Transverse colon (tissue), 4 donors: ENCODE results near the gene RNPS1. TPM values are rescaled to one million over a fixed set of nuclear protein-coding genes. Genes with fewer than 3 reads are reported as not detected.
A peak's percentile ranks its signal among the peaks of the same experiment; 100 is the strongest.

ENCODE experiments used
- DNase-seq: peaks from one replicate; pipeline ENCODE4 v3.0.0-alpha.2; 2019
- H3K27ac ChIP-seq, 4 donors: fragments of 200-600 bp; sonication (generic); 2 replicates each; pipeline ENCODE4 v1.5.1; 2016 to 2018; ENCODE audit warnings: inconsistent platforms in 4 of 4
- H3K27me3 ChIP-seq: fragments of 200-600 bp; sonication (generic); 2 replicates; pipeline ENCODE4 v1.5.1; 2017; ENCODE audit warnings: inconsistent platforms
- H3K36me3 ChIP-seq, 4 donors: fragments of 200-600 bp; sonication (generic); 2 replicates each; pipeline ENCODE4 v1.5.1; 2017 to 2019; ENCODE audit warnings: inconsistent platforms in 4 of 4
- H3K4me1 ChIP-seq, 4 donors: fragments of 200-600 bp; sonication (generic); 2 replicates each; pipeline ENCODE4 v1.5.1; 2017 to 2020; ENCODE audit warnings: inconsistent platforms in 4 of 4
- H3K4me3 ChIP-seq, 4 donors: fragments of 200-600 bp; sonication (generic); 1 replicate in 1 of 4; 2 replicates in 3 of 4; pipeline versions ENCODE4 v1.5.1 to v1.6.1; 2017 to 2019; ENCODE audit warnings: inconsistent platforms in 4 of 4
- H3K9me3 ChIP-seq, 2 donors: fragments of 200-600 bp; sonication (generic); 2 replicates each; pipeline ENCODE4 v1.5.1; 2017 to 2019; ENCODE audit warnings: inconsistent platforms in 2 of 2
- EP300 ChIP-seq: sonication (generic); formaldehyde crosslinking; IDR thresholded peaks from one replicate; pipeline ENCODE4 v1.6.1; 2017; ENCODE audit warnings: antibody characterized with exemption, low read depth
- POLR2A ChIP-seq: fragments of 450-650 bp; IDR thresholded peaks from one replicate; pipeline ENCODE4 v1.6.1; 2016; ENCODE audit warnings: antibody characterized with exemption, mild to moderate bottlenecking, moderate library complexity
- POLR2AphosphoS5 ChIP-seq, 3 donors: sonication (generic); formaldehyde crosslinking; IDR thresholded peaks; one replicate each; pipeline ENCODE4 v1.6.1; 2016; ENCODE audit warnings: antibody characterized with exemption in 3 of 3
- WGBS, 2 donors: methylation state at CpG; one replicate each; pipeline ENCODE4 v1.1.5; 2018; ENCODE audit warnings: low coverage in 1 of 2; 5-methylcytosine and 5-hydroxymethylcytosine counted together
- in situ Hi-C, 4 donors: fragments of 200-750 bp; cut with MboI; loops; one replicate each; pipeline versions ENCODE4 v1.15.0 to v1.15.1; 2017; ENCODE audit warnings: low sequenced_read_pairs in 3 of 4, low pct_ligation_motif_present in 1 of 4, low pct_unique_long_range_greater_than_20kb in 1 of 4
- intact Hi-C: fragments of 100-400 bp; cut with DNase I; formaldehyde crosslinking; loops from one replicate; pipeline ENCODE4 v1.15.1; 2023; ENCODE audit warnings: low total_unique reads
- total RNA-seq, 4 donors: library from RNA; depleted of rRNA; stranded (reverse); fragments of >200 nt; gene quantifications; one replicate each; pipeline ENCODE4 v1.1.0, GENCODE V29; 2016
- TF ChIP-seq, protein P1 (sequence below), 5 experiments: fragments of 200-600 bp in 3 of 5; fragments of 450-650 bp in 2 of 5; sonication (generic) in 3 of 5; IDR thresholded peaks; 1 replicate in 2 of 5; 2 replicates in 3 of 5; pipeline ENCODE4 v1.5.1; 2016 to 2017; ENCODE audit warnings: antibody characterized with exemption in 5 of 5, inconsistent platforms in 3 of 5, mild to moderate bottlenecking in 2 of 5, moderate library complexity in 1 of 5

The RNPS1 gene
- total RNA-seq, result 100 to 1,000 TPM; 110 to 153 (median 126) TPM

GRCh38 chr16:2267913-2268666 lies at the start of gene RNPS1:
RNPS1 (minus strand) TSS chr16:2268126; CDS start chr16:2264643, 3,483 bp downstream.
- peak within 1 kb of the TSS; percentile 90 to 99 (median 96) for H3K27ac ChIP-seq
- H3K36me3 ChIP-seq, result peaks cover 0 to 9% (median 3%) of the 10 kb centered on the region in 4 donors
- DNase-seq, result peak; percentile 97
- TF ChIP-seq POLR2A, result peak; percentile 99
- TF ChIP-seq EP300, result peak; percentile 2
- peak; percentile 99 to 100 (median 99) for TF ChIP-seq POLR2AphosphoS5 (IDR thresholded peaks at IDR 0.05)
- TF ChIP-seq, protein P1, sequence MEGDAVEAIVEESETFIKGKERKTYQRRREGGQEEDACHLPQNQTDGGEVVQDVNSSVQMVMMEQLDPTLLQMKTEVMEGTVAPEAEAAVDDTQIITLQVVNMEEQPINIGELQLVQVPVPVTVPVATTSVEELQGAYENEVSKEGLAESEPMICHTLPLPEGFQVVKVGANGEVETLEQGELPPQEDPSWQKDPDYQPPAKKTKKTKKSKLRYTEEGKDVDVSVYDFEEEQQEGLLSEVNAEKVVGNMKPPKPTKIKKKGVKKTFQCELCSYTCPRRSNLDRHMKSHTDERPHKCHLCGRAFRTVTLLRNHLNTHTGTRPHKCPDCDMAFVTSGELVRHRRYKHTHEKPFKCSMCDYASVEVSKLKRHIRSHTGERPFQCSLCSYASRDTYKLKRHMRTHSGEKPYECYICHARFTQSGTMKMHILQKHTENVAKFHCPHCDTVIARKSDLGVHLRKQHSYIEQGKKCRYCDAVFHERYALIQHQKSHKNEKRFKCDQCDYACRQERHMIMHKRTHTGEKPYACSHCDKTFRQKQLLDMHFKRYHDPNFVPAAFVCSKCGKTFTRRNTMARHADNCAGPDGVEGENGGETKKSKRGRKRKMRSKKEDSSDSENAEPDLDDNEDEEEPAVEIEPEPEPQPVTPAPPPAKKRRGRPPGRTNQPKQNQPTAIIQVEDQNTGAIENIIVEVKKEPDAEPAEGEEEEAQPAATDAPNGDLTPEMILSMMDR (IDR thresholded peaks at IDR 0.05), result no peak
- no peaks in the 10 kb centered on the region for H3K27me3 ChIP-seq
- H3K4me1 ChIP-seq, result peaks cover 17 to 35% (median 28%) of the 10 kb centered on the region in 4 donors
- in situ Hi-C loops (no loop called here), intact Hi-C loops (loop anchor here (1.0 to 5.0 kb wide), 2 partner anchors 37 to 714 kb away; partner anchors contain the start of gene PKMYT1)
- peak within 1 kb of the TSS; percentile 62 to 97 (median 78) for H3K4me3 ChIP-seq
- no peaks in the 10 kb centered on the region for H3K9me3 ChIP-seq
- 1% methylated on average over 40 of the region's 88 CpGs; no CpG with 5 or more reads in 1 of the 2 donors for WGBS, 2 donors

GRCh38 chr16:2317231-2318020 lies 49.5 kb upstream of the RNPS1 start:
- H3K36me3 ChIP-seq, result no peaks in the 10 kb centered on the region
- intact Hi-C loops (no loop called here), in situ Hi-C loops (no loop called here)

DNA sequence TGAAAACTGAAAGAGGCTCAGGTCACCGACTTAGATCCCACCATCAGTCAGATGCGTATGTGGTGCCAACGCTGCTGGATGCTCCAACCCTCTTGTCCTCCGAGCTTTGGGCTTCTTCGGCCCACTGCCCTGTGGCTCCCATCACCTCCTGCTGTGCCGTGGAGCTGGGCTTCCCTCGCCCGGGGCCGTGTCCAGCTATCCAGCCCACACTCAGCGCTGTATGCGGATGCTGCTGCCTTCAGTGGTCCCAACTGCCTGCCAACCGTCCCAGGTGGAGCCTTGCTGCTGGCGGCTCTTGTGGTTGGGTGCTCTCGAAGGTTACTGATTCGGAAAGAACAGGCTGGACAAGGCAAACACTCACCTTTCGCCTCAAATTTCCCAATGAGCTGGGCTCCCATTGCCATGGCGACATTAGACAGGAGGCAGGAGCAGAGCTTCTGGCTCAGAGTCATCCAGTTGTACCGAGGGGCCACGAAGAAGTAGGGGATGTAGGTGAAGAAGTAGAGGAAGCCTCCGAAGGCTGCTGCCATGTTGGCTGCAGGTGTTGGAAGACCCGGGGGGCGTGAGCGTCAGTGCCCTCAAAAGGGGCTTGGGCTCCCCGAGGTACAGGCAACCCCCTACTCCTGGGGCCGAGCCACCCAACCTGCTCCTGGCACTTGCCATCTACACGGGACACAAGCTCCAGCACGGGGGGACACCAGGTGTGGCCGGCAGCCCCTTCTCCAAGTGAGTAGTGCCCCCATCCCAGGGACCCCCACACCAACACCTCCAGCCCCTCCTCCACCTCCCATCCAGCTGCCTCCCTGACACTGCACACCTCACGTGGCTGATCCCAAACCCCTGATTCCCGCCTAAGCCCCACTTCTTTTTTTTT lies 40.4 kb upstream of the RNPS1 start:
- H3K27me3 ChIP-seq, result no peaks in the 10 kb centered on the region
- intact Hi-C loops, result no loop called here
- H3K36me3 ChIP-seq, result no peaks in the 10 kb centered on the region
- H3K4me3 ChIP-seq, result no peak overlapping the region
- TF ChIP-seq, protein P1 (IDR thresholded peaks at IDR 0.05), result no peak
- TF ChIP-seq POLR2AphosphoS5 (IDR thresholded peaks at IDR 0.05) (no peak), EP300 (no peak), POLR2A (no peak)
- H3K9me3 ChIP-seq, result no peaks in the 10 kb centered on the region
- H3K27ac ChIP-seq, result no peak overlapping the region
- H3K4me1 ChIP-seq, result no peaks in the 10 kb centered on the region
- no peak for DNase-seq
- 90 to 92% methylated on average over 7 to 30 of the region's 30 CpGs for WGBS, 2 donors
- in situ Hi-C loops, result no loop called here

More at GRCh38 chr16:2317231-2318020, 49.5 kb upstream of the RNPS1 start:
- DNase-seq, result no peak
- Histone ChIP-seq H3K9me3 (no peaks in the 10 kb centered on the region), H3K4me3 (no peak overlapping the region), H3K27me3 (no peaks in the 10 kb centered on the region), H3K27ac (no peak overlapping the region), H3K4me1 (no peaks in the 10 kb centered on the region)
- no peak for TF ChIP-seq EP300
- TF ChIP-seq, protein P1 (IDR thresholded peaks at IDR 0.05), result no peak
- no peak for TF ChIP-seq POLR2A
- no peak for TF ChIP-seq POLR2AphosphoS5 (IDR thresholded peaks at IDR 0.05)
- 70 to 93% methylated on average over 4 to 26 of the region's 26 CpGs for WGBS, 2 donors

GRCh38 chr16:2299915-2300192 lies 31.9 kb upstream of the RNPS1 start:
- Histone ChIP-seq H3K27me3 (no peaks in the 10 kb centered on the region), H3K4me1 (no peaks in the 10 kb centered on the region), H3K4me3 (no peak overlapping the region), H3K36me3 (no peaks in the 10 kb centered on the region), H3K9me3 (no peaks in the 10 kb centered on the region), H3K27ac (no peak overlapping the region)
- TF ChIP-seq EP300, result no peak
- no peak for DNase-seq
- intact Hi-C loops, result no loop called here
- WGBS, 2 donors, result 28% methylated on average over 9 of the region's 10 CpGs; no CpG with 5 or more reads in 1 of the 2 donors
- in situ Hi-C loops, result no loop called here
